ENCODE measurements around the gene DENND2C. TPM values are rescaled to one million over a fixed set of nuclear protein-coding genes. Genes with fewer than 3 reads are reported as not detected.

DENND2C gene
- total RNA-seq, 1 donor from 2014 or later: 0.73 TPM

GRCh38 chr1:114597949-114598348, 71.9 kb downstream of the DENND2C start:
- Histone ChIP-seq H3K9ac (no peak overlapping the region), H2AFZ (replicated peaks) (no peak overlapping the region), H3K79me2 (ENCODE audit: low read depth) (no peaks in the 10 kb centered on the region), H3K4me1 (no peaks in the 10 kb centered on the region), H3K9me3 (ENCODE audit: low read depth) (no peaks in the 10 kb centered on the region), H3K4me2 (no peak overlapping the region), H3K36me3 (no peaks in the 10 kb centered on the region), H3F3A (ENCODE audit: low read depth) (no peaks in the 10 kb centered on the region), H3K27me3 (no peaks in the 10 kb centered on the region), H3K27ac (no peak overlapping the region), H3K4me3 (no peak overlapping the region), H4K20me1 (ENCODE audit: low read depth) (no peaks in the 10 kb centered on the region)
- H3K9me3 Mint-ChIP-seq: no peaks in the 10 kb centered on the region
- H3K4me1 Mint-ChIP-seq: no peaks in the 10 kb centered on the region
- no peak for DNase-seq (ENCODE audit: low spot score)
- no peaks in the 10 kb centered on the region for H3K36me3 Mint-ChIP-seq
- peaks cover 2% of the 10 kb centered on the region for H3K27me3 Mint-ChIP-seq (ENCODE audit: insufficient read depth, low read depth)
- H3K27ac Mint-ChIP-seq: no peak overlapping the region
- no peak for TF ChIP-seq CTCF (IDR thresholded peaks at IDR 0.05)
- TF ChIP-seq EZH2 (IDR thresholded peaks at IDR 0.05): no peak
- no peak for TF ChIP-seq EZH2phosphoT487 (IDR thresholded peaks at IDR 0.05)
- no peak overlapping the region for H3K4me3 Mint-ChIP-seq

- Histone ChIP-seq H3K9ac (no peak overlapping the region), H3K4me2 (no peak overlapping the region), H3K27me3 (no peaks in the 10 kb centered on the region), H3K27ac (no peak overlapping the region), H2AFZ (replicated peaks) (no peak overlapping the region), H3F3A (ENCODE audit: low read depth) (no peaks in the 10 kb centered on the region), H4K20me1 (ENCODE audit: low read depth) (no peaks in the 10 kb centered on the region), H3K4me3 (no peak overlapping the region), H3K36me3 (no peaks in the 10 kb centered on the region), H3K4me1 (no peaks in the 10 kb centered on the region), H3K79me2 (ENCODE audit: low read depth) (no peaks in the 10 kb centered on the region), H3K9me3 (ENCODE audit: low read depth) (no peaks in the 10 kb centered on the region)
- Mint-ChIP-seq H3K4me1 (no peaks in the 10 kb centered on the region), H3K36me3 (no peaks in the 10 kb centered on the region), H3K4me3 (no peak overlapping the region), H3K9me3 (no peaks in the 10 kb centered on the region), H3K27me3 (ENCODE audit: insufficient read depth, low read depth) (peaks cover 2% of the 10 kb centered on the region), H3K27ac (no peak overlapping the region)
- DNase-seq (ENCODE audit: low spot score): no peak
- TF ChIP-seq EZH2phosphoT487 (IDR thresholded peaks at IDR 0.05) (no peak), EZH2 (IDR thresholded peaks at IDR 0.05) (no peak), CTCF (IDR thresholded peaks at IDR 0.05) (no peak)
Measured at GRCh38 chr1:114595602-114596001, 74.2 kb downstream of the DENND2C start.

GRCh38 chr1:114594046-114594445, 75.8 kb downstream of the DENND2C start:
- Histone ChIP-seq H3K36me3 (no peaks in the 10 kb centered on the region), H3K27me3 (no peaks in the 10 kb centered on the region), H3K4me2 (no peak overlapping the region), H3K9me3 (ENCODE audit: low read depth) (no peaks in the 10 kb centered on the region), H3K4me3 (no peak overlapping the region), H3K9ac (no peak overlapping the region), H4K20me1 (ENCODE audit: low read depth) (no peaks in the 10 kb centered on the region), H3K79me2 (ENCODE audit: low read depth) (no peaks in the 10 kb centered on the region), H3K27ac (no peak overlapping the region), H3F3A (ENCODE audit: low read depth) (no peaks in the 10 kb centered on the region), H3K4me1 (no peaks in the 10 kb centered on the region), H2AFZ (replicated peaks) (no peak overlapping the region)
- H3K27ac Mint-ChIP-seq: no peak overlapping the region
- no peaks in the 10 kb centered on the region for H3K4me1 Mint-ChIP-seq
- TF ChIP-seq EZH2phosphoT487 (IDR thresholded peaks at IDR 0.05) (no peak), CTCF (IDR thresholded peaks at IDR 0.05) (no peak), EZH2 (IDR thresholded peaks at IDR 0.05) (no peak)
- no peaks in the 10 kb centered on the region for H3K9me3 Mint-ChIP-seq
- DNase-seq (ENCODE audit: low spot score): no peak
- no peaks in the 10 kb centered on the region for H3K27me3 Mint-ChIP-seq (ENCODE audit: insufficient read depth, low read depth)
- no peaks in the 10 kb centered on the region for H3K36me3 Mint-ChIP-seq
- H3K4me3 Mint-ChIP-seq: no peak overlapping the region

All from neural progenitor cell (in vitro differentiated cells).